Activated T-helper 2 cell treated with anti-CD3 and anti-CD28 coated beads, Interferon-gamma antibody, Interleukin-2, Interleukin-4, amounts not matched to agents 10 μg/mL and 5 μg/mL and 100 μg/mL, durations not matched to agents 14 hours and 24 hours and 36 hours (primary cell): Measurements from ENCODE around the gene A2M. TPM values are rescaled to one million over a fixed set of nuclear protein-coding genes. Genes with fewer than 3 reads are reported as not detected.

Experiments
- DNase-seq: peaks from one replicate; pipeline ENCODE4 v3.0.0; 2021; ENCODE audit warnings: low spot score
- H3K27ac Mint-ChIP-seq: one replicate; pipeline ENCODE4 v1.8.0; 2021; ENCODE audit warnings: mixed read lengths
- H3K27me3 Mint-ChIP-seq: one replicate; pipeline ENCODE4 v1.8.0; 2021; ENCODE audit warnings: low read depth, mixed read lengths
- H3K36me3 Mint-ChIP-seq: one replicate; pipeline ENCODE4 v1.8.0; 2021; ENCODE audit warnings: low read depth, mixed read lengths
- H3K4me1 Mint-ChIP-seq: one replicate; pipeline ENCODE4 v1.8.0; 2021; ENCODE audit warnings: low read depth, mixed read lengths
- H3K4me3 Mint-ChIP-seq: one replicate; pipeline ENCODE4 v1.8.0; 2021; ENCODE audit warnings: low read depth, mild to moderate bottlenecking, moderate library complexity, mixed read lengths
- H3K9me3 Mint-ChIP-seq: one replicate; pipeline ENCODE4 v1.8.0; 2021; ENCODE audit warnings: mixed read lengths
- intact Hi-C: fragments of 100-400 bp; cut with micrococcal nuclease; formaldehyde crosslinking; loops from one replicate; pipeline ENCODE4 v1.15.1; 2023
- total RNA-seq: library from RNA; stranded (reverse); gene quantifications from 2 replicates; pipeline ENCODE4 v1.2.3, GENCODE V29; 2022

The A2M gene
- total RNA-seq, 1 donor from 2014 or later: not detected

GRCh38 chr12:9103050-9103849 is 12.5 kb downstream of the A2M start:
- Mint-ChIP-seq H3K9me3 (no peaks in the 10 kb centered on the region), H3K27me3 (no peaks in the 10 kb centered on the region), H3K36me3 (no peaks in the 10 kb centered on the region), H3K4me1 (peaks cover 2% of the 10 kb centered on the region), H3K4me3 (no peak overlapping the region), H3K27ac (no peak overlapping the region)
- intact Hi-C loops: no loop called here
- no peak for DNase-seq

- Mint-ChIP-seq H3K27ac (no peak overlapping the region), H3K4me1 (peaks cover 2% of the 10 kb centered on the region), H3K4me3 (no peak overlapping the region), H3K9me3 (no peaks in the 10 kb centered on the region), H3K27me3 (no peaks in the 10 kb centered on the region), H3K36me3 (no peaks in the 10 kb centered on the region)
- intact Hi-C loops: no loop called here
- DNase-seq: no peak
Measured at GRCh38 chr12:9101018-9101687, 14.6 kb downstream of the A2M start.

DNA sequence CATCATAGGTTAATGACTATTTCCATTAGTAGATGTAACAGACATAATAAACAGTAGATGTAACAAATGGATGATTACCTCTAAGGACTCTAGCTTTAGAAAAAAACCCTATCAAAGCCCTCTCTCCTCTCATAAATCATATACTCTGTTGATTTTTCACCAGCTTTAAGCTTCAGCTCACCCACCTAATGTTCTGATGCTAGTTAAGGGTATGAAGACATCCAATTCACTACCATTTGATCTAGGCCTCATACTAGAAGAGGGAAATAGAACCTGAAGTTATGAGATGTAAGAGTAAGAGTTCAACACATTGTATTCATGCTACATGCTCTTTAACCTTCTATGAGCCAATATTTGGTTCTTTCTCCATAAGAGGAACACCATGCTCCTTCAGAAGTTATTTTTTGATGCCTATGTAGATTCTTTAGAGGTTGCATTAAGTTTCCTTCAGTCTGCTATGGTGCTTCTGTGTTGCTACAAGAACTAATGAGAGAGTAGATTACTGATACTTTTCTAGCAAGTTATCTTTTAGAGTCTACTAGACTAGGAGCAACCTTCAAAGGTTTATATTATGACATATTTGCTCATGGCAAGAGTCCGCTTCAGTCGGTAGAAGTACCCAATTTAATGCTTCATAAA is 16.0 kb downstream of the A2M start:
- Mint-ChIP-seq H3K36me3 (no peaks in the 10 kb centered on the region), H3K4me1 (peaks cover 2% of the 10 kb centered on the region), H3K27me3 (no peaks in the 10 kb centered on the region), H3K9me3 (no peaks in the 10 kb centered on the region), H3K27ac (no peak overlapping the region), H3K4me3 (no peak overlapping the region)
- intact Hi-C loops: no loop called here
- DNase-seq: no peak

- Mint-ChIP-seq H3K9me3 (no peaks in the 10 kb centered on the region), H3K27me3 (no peaks in the 10 kb centered on the region), H3K4me3 (no peak overlapping the region), H3K36me3 (no peaks in the 10 kb centered on the region), H3K4me1 (peaks cover 2% of the 10 kb centered on the region), H3K27ac (no peak overlapping the region)
- no peak for DNase-seq
- intact Hi-C loops: no loop called here
Measured at GRCh38 chr12:9098463-9099026, 17.2 kb downstream of the A2M start.

DNA sequence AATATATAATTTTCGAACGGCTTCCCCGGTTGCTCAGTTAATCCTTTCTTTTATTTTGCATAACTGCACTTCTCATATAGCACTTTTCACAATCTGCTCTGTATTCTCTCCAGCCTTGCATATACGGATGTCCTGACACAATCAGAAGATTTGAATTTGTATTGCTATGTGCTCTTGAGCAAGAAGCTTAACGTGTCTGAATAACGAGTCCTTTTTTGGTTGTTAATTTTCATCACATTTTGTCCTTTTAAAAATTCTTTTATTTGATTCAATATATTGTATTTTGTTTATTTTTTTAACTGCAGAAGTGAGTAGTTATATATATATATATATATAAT is 17.6 kb downstream of the A2M start:
- Mint-ChIP-seq H3K27ac (no peak overlapping the region), H3K9me3 (no peaks in the 10 kb centered on the region), H3K27me3 (no peaks in the 10 kb centered on the region), H3K4me3 (no peak overlapping the region), H3K36me3 (no peaks in the 10 kb centered on the region), H3K4me1 (no peaks in the 10 kb centered on the region)
- DNase-seq: no peak
- intact Hi-C loops: no loop called here

- H3K27me3 Mint-ChIP-seq: no peaks in the 10 kb centered on the region
- no peaks in the 10 kb centered on the region for H3K4me1 Mint-ChIP-seq
- no peaks in the 10 kb centered on the region for H3K36me3 Mint-ChIP-seq
- no peaks in the 10 kb centered on the region for H3K9me3 Mint-ChIP-seq
- H3K27ac Mint-ChIP-seq: no peak overlapping the region
- DNase-seq: no peak
- intact Hi-C loops: no loop called here
- H3K4me3 Mint-ChIP-seq: no peak overlapping the region
Measured at GRCh38 chr12:9096563-9097176, 19.0 kb downstream of the A2M start.

- no peaks in the 10 kb centered on the region for H3K27me3 Mint-ChIP-seq
- DNase-seq: no peak
- no peaks in the 10 kb centered on the region for H3K36me3 Mint-ChIP-seq
- no peaks in the 10 kb centered on the region for H3K9me3 Mint-ChIP-seq
- intact Hi-C loops: no loop called here
- H3K27ac Mint-ChIP-seq: no peak overlapping the region
- H3K4me3 Mint-ChIP-seq: no peak overlapping the region
- no peaks in the 10 kb centered on the region for H3K4me1 Mint-ChIP-seq
Measured at GRCh38 chr12:9095322-9095721, 20.4 kb downstream of the A2M start.

DNA sequence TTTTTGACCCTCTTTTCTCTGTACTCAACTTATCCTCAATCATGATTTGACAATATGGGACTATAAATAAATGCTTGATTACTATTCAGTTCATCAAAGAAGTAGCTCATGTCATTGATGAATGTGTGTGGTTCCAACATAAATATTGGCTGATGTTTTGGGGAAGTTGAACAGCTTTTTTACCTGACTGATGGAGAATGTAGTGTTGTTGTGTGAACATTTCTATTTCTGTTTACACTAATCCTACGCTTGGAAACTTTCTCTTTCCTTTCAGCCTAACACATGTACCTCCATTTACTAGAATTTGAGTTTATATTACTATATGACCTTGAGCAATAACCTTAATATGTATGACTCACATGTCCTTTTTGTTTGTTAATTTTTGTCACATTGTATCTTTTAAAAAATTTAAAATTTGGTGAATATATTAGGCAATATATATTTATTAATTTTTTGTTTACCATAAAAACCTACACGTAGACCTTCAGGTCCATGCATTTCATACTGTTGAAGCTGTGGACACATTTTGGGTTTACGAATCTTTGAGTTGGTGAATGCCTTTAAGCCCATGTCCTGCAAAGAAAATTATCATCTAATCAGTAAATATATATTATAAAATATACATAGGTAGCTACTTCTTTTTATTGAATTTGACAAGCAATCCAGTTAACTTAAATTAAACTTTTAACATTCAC is 21.1 kb downstream of the A2M start:
- no peaks in the 10 kb centered on the region for H3K27me3 Mint-ChIP-seq
- no peak for DNase-seq
- no peaks in the 10 kb centered on the region for H3K9me3 Mint-ChIP-seq
- no peak overlapping the region for H3K4me3 Mint-ChIP-seq
- intact Hi-C loops: no loop called here
- H3K4me1 Mint-ChIP-seq: no peaks in the 10 kb centered on the region
- no peaks in the 10 kb centered on the region for H3K36me3 Mint-ChIP-seq
- H3K27ac Mint-ChIP-seq: no peak overlapping the region

DNA sequence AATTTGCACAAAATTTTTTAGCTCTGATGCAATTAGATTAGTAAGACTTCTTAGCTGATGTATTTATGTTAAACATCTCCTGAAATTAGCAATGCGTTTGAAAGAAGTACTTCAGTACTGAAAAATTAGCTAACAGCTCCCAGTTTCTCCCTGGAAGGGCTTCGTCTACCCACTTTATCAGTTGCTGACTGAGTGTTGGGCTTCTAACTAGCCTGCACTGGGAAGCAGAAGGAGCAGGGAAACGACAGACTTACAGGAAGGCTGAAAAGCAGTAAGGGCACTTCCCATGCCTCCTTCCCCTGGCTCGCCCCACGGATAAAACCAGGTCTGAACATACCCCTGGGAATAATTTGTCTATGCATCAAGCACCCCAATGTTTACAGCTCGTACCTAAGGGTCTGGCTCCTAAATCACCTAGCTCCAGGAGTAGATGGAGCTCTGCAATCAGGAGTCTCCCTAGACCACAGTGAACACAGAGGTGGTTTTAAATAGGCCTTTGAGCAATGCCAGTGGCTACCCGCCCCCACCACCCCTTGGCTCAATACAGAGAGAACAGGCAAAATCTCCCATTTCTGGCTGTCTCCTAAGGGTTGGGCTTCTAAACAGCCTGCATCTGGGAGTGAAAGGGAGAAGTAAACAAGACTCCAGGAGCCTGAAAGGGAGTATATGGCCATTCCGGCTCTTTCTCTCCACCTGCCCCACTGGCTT is 23.7 kb downstream of the A2M start:
- intact Hi-C loops: no loop called here
- DNase-seq: no peak
- Mint-ChIP-seq H3K4me1 (no peaks in the 10 kb centered on the region), H3K27me3 (no peaks in the 10 kb centered on the region), H3K4me3 (no peak overlapping the region), H3K9me3 (no peaks in the 10 kb centered on the region), H3K36me3 (no peaks in the 10 kb centered on the region), H3K27ac (no peak overlapping the region)

DNA sequence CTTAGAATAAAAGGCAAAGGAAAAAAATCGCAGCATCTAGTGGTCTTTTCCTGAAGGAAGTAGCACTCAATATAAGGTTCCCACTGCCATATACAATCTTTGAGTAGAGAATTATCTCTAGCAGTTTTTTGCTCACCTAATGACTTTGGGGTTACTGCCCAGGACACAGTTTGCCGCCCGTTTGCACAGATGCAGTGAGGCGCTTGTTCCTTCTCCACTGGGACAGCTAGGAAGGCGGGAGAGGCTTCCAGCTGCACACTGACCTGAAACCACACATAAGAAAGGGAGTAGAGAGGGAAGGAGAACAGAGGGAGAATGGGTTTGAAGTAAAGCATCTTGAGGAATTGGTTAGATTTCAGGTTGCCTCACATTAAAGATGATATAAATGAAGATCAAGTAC is 25.5 kb downstream of the A2M start:
- intact Hi-C loops: no loop called here
- DNase-seq: no peak
- Mint-ChIP-seq H3K4me1 (no peaks in the 10 kb centered on the region), H3K36me3 (no peaks in the 10 kb centered on the region), H3K27ac (no peak overlapping the region), H3K9me3 (no peaks in the 10 kb centered on the region), H3K4me3 (no peak overlapping the region), H3K27me3 (peaks cover 1% of the 10 kb centered on the region)

DNA sequence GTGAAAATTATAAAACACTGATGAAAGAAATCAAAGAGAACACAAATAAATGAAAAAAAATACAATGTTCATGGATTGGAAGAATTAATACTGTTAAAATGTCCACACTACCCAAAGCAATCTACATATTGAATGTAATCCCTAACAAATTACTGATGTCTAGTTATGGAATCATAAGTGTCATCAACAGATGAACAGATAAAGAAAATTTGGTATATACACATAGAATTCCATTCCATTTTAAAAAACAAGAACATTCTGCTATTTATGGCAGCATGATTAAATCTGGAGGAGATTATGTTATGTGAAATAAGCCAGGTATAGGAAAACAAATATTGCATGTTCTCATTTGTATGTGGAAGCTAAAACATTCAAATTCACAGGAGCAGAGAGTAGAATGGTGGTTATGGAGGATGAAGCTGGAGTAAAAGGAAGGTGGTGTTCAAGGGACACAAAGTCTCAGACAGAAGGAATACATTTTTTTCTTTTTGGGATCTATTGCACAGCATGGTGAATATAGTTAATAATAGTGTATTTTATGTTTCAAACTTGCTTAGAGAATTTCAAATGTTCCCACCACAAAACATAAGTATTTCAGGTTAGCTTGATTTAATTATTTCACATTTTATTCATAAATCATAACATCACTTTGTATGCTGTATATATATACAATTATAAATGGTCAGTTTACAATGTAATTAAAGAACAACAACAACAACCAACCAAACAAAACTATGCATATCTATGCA is 28.5 kb downstream of the A2M start:
- no peak overlapping the region for H3K4me3 Mint-ChIP-seq
- H3K36me3 Mint-ChIP-seq: no peaks in the 10 kb centered on the region
- peaks cover 14% of the 10 kb centered on the region for H3K9me3 Mint-ChIP-seq
- H3K27me3 Mint-ChIP-seq: peaks cover 9% of the 10 kb centered on the region
- no peak overlapping the region for H3K27ac Mint-ChIP-seq
- H3K4me1 Mint-ChIP-seq: no peaks in the 10 kb centered on the region
- intact Hi-C loops: no loop called here
- DNase-seq: no peak
